Effector memory CD8-positive, alpha-beta T cell (primary cell): ENCODE measurements around the gene TSC22D2.

ENCODE experiments used
- ATAC-seq: fragments of 150-1000 bp; cut with Tn5 transposase; replicated peaks from 2 replicates; pipeline ENCODE4 v1.10.0; 2021; ENCODE audit warnings: mild to moderate bottlenecking, moderate library complexity
- DNase-seq, 3 experiments: peaks; one replicate each; pipeline ENCODE4 v3.0.0; 2021
- H3K27ac Mint-ChIP-seq, 2 donors: one replicate each; pipeline ENCODE4 v1.8.0; 2022; ENCODE audit warnings: mild to moderate bottlenecking in 2 of 2, mixed read lengths in 2 of 2, moderate library complexity in 2 of 2
- H3K27me3 Mint-ChIP-seq, 2 donors: one replicate each; pipeline ENCODE4 v1.8.0; 2022; ENCODE audit warnings: mixed read lengths in 2 of 2
- H3K36me3 Mint-ChIP-seq: one replicate; pipeline ENCODE4 v1.8.0; 2022; ENCODE audit warnings: mild to moderate bottlenecking, moderate library complexity, mixed read lengths; ENCODE audit not compliant: insufficient read depth
- H3K4me1 Mint-ChIP-seq, 2 donors: one replicate each; pipeline ENCODE4 v1.8.0; 2022; ENCODE audit warnings: low read depth in 2 of 2, mixed read lengths in 2 of 2
- H3K4me3 Mint-ChIP-seq, 2 donors: one replicate each; pipeline ENCODE4 v1.8.0; 2022; ENCODE audit warnings: mild to moderate bottlenecking in 2 of 2, mixed read lengths in 2 of 2, moderate library complexity in 2 of 2
- H3K9me3 Mint-ChIP-seq, 2 donors: one replicate each; pipeline ENCODE4 v1.8.0; 2022; ENCODE audit warnings: mixed read lengths in 2 of 2

TSC22D2 gene

GRCh38 chr3:150374975-150375374 lies 33.1 kb upstream of the TSC22D2 start:
- Mint-ChIP-seq H3K9me3 (no peaks in the 10 kb centered on the region), H3K36me3 (no peaks in the 10 kb centered on the region), H3K4me1 (peaks cover 2 to 11% of the 10 kb centered on the region in 2 donors), H3K27me3 (no peaks in the 10 kb centered on the region), H3K27ac (no peak overlapping the region), H3K4me3 (no peak overlapping the region)
- ATAC-seq (no peak), DNase-seq (no peak)

GRCh38 chr3:150376001-150376848 lies 31.9 kb upstream of the TSC22D2 start:
- no peak for DNase-seq
- Mint-ChIP-seq H3K9me3 (no peaks in the 10 kb centered on the region), H3K27ac (no peak overlapping the region), H3K36me3 (no peaks in the 10 kb centered on the region), H3K27me3 (no peaks in the 10 kb centered on the region), H3K4me1 (peaks cover 2 to 11% of the 10 kb centered on the region in 2 donors), H3K4me3 (no peak overlapping the region)
- no peak for ATAC-seq

GRCh38 chr3:150377601-150378300 lies 30.3 kb upstream of the TSC22D2 start:
- H3K9me3 Mint-ChIP-seq = no peaks in the 10 kb centered on the region
- H3K36me3 Mint-ChIP-seq = no peaks in the 10 kb centered on the region
- no peak for DNase-seq
- H3K27ac Mint-ChIP-seq = no peak overlapping the region
- H3K4me1 Mint-ChIP-seq = peaks cover 0 to 11% of the 10 kb centered on the region in 2 donors
- H3K4me3 Mint-ChIP-seq = no peak overlapping the region
- ATAC-seq = no peak
- no peaks in the 10 kb centered on the region for H3K27me3 Mint-ChIP-seq

- Mint-ChIP-seq H3K9me3 (no peaks in the 10 kb centered on the region), H3K27me3 (no peaks in the 10 kb centered on the region), H3K36me3 (no peaks in the 10 kb centered on the region), H3K4me1 (peaks cover 0 to 9% of the 10 kb centered on the region in 2 donors), H3K4me3 (no peak overlapping the region), H3K27ac (no peak overlapping the region)
- DNase-seq (no peak), ATAC-seq (no peak)
These were observed 29.8 kb upstream of the TSC22D2 start for GRCh38 chr3:150378301-150378748.

- no peaks in the 10 kb centered on the region for H3K27me3 Mint-ChIP-seq
- no peaks in the 10 kb centered on the region for H3K9me3 Mint-ChIP-seq
- H3K27ac Mint-ChIP-seq = no peak overlapping the region
- DNase-seq (no peak), ATAC-seq (no peak)
- no peak overlapping the region for H3K4me3 Mint-ChIP-seq
- H3K36me3 Mint-ChIP-seq = no peaks in the 10 kb centered on the region
- H3K4me1 Mint-ChIP-seq = peaks cover 0 to 4% of the 10 kb centered on the region in 2 donors
These were observed 28.6 kb upstream of the TSC22D2 start for GRCh38 chr3:150379469-150379868.

GRCh38 chr3:150384296-150385212 lies 23.5 kb upstream of the TSC22D2 start:
- no peaks in the 10 kb centered on the region for H3K27me3 Mint-ChIP-seq
- peaks cover 10 to 18% of the 10 kb centered on the region in 2 donors for H3K4me1 Mint-ChIP-seq
- no peaks in the 10 kb centered on the region for H3K36me3 Mint-ChIP-seq
- peak overlapping the region; percentile 55 to 59 for H3K4me3 Mint-ChIP-seq
- DNase-seq (peak; percentile 36 to 50 (median 41)), ATAC-seq (peak; percentile 97)
- peak overlapping the region in 1 of 2 donors; percentile 83 for H3K27ac Mint-ChIP-seq
- H3K9me3 Mint-ChIP-seq = no peaks in the 10 kb centered on the region

- DNase-seq (no peak), ATAC-seq (peak; percentile 38)
- peaks cover 10 to 18% of the 10 kb centered on the region in 2 donors for H3K4me1 Mint-ChIP-seq
- H3K27ac Mint-ChIP-seq = peak overlapping the region in 1 of 2 donors; percentile 83
- peak overlapping the region; percentile 55 to 59 for H3K4me3 Mint-ChIP-seq
- H3K27me3 Mint-ChIP-seq = no peaks in the 10 kb centered on the region
- no peaks in the 10 kb centered on the region for H3K36me3 Mint-ChIP-seq
- no peaks in the 10 kb centered on the region for H3K9me3 Mint-ChIP-seq
These were observed 22.5 kb upstream of the TSC22D2 start for GRCh38 chr3:150385296-150386242.

- no peak for DNase-seq
- no peak for ATAC-seq
- H3K9me3 Mint-ChIP-seq = no peaks in the 10 kb centered on the region
- peaks cover 10 to 16% of the 10 kb centered on the region in 2 donors for H3K4me1 Mint-ChIP-seq
- H3K27me3 Mint-ChIP-seq = no peaks in the 10 kb centered on the region
- no peak overlapping the region for H3K27ac Mint-ChIP-seq
- H3K36me3 Mint-ChIP-seq = peaks cover 2% of the 10 kb centered on the region
- H3K4me3 Mint-ChIP-seq = no peak overlapping the region
These were observed 19.3 kb upstream of the TSC22D2 start for GRCh38 chr3:150388498-150389418.

- H3K4me1 Mint-ChIP-seq = peaks cover 5 to 8% of the 10 kb centered on the region in 2 donors
- no peaks in the 10 kb centered on the region for H3K27me3 Mint-ChIP-seq
- no peak overlapping the region for H3K27ac Mint-ChIP-seq
- peaks cover 2% of the 10 kb centered on the region for H3K36me3 Mint-ChIP-seq
- DNase-seq (no peak), ATAC-seq (no peak)
- H3K9me3 Mint-ChIP-seq = no peaks in the 10 kb centered on the region
- no peak overlapping the region for H3K4me3 Mint-ChIP-seq
These were observed 18.0 kb upstream of the TSC22D2 start for GRCh38 chr3:150390087-150390486.

- Mint-ChIP-seq H3K9me3 (no peaks in the 10 kb centered on the region), H3K4me3 (no peak overlapping the region), H3K36me3 (peaks cover 2% of the 10 kb centered on the region), H3K27me3 (no peaks in the 10 kb centered on the region), H3K27ac (no peak overlapping the region), H3K4me1 (no peaks in the 10 kb centered on the region)
- DNase-seq (no peak), ATAC-seq (no peak)
These were observed 16.9 kb upstream of the TSC22D2 start for GRCh38 chr3:150391161-150391560.

GRCh38 chr3:150393745-150394144 lies 14.4 kb upstream of the TSC22D2 start:
- no peaks in the 10 kb centered on the region for H3K27me3 Mint-ChIP-seq

More at GRCh38 chr3:150393745-150394144, 14.4 kb upstream of the TSC22D2 start:
- ATAC-seq = no peak
- Mint-ChIP-seq H3K27ac (no peak overlapping the region), H3K9me3 (no peaks in the 10 kb centered on the region), H3K36me3 (peaks cover 2% of the 10 kb centered on the region), H3K4me3 (no peak overlapping the region), H3K4me1 (no peaks in the 10 kb centered on the region)
- no peak for DNase-seq
